ENCODE measurements around the gene ENHO. TPM values are rescaled to one million over a fixed set of nuclear protein-coding genes. Genes with fewer than 3 reads are reported as not detected.

The ENHO gene
- 1 to 10 TPM; 1.2 to 1.3 TPM for total RNA-seq

DNA sequence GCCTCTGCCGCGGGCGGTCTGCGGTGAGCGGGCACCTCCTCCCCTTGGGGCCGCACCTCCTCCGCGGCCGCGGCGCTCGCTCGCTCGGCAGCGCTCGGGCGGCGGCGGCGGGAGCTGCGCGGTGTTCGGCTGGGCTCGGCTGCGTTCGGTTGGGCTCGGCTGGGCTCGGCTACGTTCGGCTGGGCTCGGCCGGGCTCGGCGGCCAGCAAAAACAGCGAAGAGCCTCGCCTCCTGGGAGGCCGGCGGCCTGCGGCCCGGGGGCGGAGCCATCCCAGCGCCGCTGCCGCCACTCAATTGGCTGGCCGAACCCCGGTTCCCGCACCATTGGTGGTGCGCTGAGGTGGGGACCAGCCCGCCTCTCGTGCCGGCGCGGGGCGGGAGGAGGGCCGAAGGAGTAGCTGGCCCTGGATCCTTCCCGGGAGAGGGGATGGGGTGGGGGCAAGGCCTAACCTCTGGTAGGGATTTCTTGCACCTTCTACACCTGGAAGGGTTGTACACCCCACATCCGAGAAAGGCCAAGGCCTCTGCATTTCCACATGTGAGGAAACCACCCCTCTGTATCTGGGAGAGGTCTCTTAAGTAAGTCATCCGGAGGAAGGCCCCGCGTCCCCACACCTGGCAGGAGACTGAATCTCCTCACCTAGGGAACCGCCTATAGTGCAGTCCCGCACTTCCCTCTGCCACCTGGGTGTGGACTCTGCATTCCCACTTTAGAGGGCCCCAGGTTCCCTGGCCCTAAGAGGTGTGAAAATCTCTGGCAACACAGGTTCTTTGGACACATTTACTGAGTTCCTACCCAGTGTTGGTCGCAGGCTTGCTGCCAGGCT lies at the start of gene ENHO:
ENHO (minus strand) TSS at position 20 of the 827 bp plus-strand sequence. CDS start 1,295 bp downstream, outside the sequence.
- no peak within 1 kb of the TSS for H3K27ac ChIP-seq
- DNase-seq: peak; percentile 87

DNA sequence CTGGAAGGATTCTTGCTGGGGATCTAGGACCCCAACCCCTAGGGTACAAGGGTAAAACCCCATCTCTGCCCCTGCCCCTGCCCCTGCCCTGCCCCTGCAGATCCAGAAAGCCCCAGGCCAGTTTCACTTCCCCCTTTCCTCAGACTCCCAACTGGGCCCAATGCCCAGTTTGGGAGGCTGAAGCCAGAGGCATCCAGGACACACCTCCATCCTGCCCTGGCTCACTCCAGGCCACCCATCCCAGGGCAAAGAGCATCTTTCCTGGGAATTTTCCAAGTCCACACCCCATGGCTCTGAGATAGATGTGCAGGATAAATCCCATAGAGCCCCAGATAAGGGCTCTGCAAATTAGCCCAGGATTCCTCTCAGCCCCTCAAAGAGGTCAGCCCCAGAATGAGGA lies 49.3 kb upstream of the ENHO start:
- intact Hi-C loops (cut with DNase I): no loop called here
- Histone ChIP-seq H3K4me3 (no peak overlapping the region), H3K27ac (no peak overlapping the region), H3K36me3 (no peaks in the 10 kb centered on the region), H3K9me3 (no peaks in the 10 kb centered on the region), H3K4me1 (no peaks in the 10 kb centered on the region), H3K27me3 (peaks cover 11% of the 10 kb centered on the region), H3K9ac (ENCODE audit: low read depth in 2 of 2, low read length in 2 of 2) (no peak overlapping the region)
- peak; percentile 89 for DNase-seq
- TF ChIP-seq, protein P1, sequence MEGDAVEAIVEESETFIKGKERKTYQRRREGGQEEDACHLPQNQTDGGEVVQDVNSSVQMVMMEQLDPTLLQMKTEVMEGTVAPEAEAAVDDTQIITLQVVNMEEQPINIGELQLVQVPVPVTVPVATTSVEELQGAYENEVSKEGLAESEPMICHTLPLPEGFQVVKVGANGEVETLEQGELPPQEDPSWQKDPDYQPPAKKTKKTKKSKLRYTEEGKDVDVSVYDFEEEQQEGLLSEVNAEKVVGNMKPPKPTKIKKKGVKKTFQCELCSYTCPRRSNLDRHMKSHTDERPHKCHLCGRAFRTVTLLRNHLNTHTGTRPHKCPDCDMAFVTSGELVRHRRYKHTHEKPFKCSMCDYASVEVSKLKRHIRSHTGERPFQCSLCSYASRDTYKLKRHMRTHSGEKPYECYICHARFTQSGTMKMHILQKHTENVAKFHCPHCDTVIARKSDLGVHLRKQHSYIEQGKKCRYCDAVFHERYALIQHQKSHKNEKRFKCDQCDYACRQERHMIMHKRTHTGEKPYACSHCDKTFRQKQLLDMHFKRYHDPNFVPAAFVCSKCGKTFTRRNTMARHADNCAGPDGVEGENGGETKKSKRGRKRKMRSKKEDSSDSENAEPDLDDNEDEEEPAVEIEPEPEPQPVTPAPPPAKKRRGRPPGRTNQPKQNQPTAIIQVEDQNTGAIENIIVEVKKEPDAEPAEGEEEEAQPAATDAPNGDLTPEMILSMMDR (IDR thresholded peaks at IDR 0.05): no peak

More for the DNA sequence above, at the start of gene ENHO:
- TF ChIP-seq, protein P1 (IDR thresholded peaks at IDR 0.05): no peak
- intact Hi-C loops (cut with DNase I): no loop called here
- Histone ChIP-seq H3K9me3 (no peaks in the 10 kb centered on the region), H3K4me1 (peaks cover 3% of the 10 kb centered on the region), H3K36me3 (no peaks in the 10 kb centered on the region), H3K27me3 (no peaks in the 10 kb centered on the region), H3K4me3 (peak within 1 kb of the TSS; percentile 25), H3K9ac (ENCODE audit: low read depth in 2 of 2, low read length in 2 of 2) (peak within 1 kb of the TSS; percentile 56 to 70)

DNA sequence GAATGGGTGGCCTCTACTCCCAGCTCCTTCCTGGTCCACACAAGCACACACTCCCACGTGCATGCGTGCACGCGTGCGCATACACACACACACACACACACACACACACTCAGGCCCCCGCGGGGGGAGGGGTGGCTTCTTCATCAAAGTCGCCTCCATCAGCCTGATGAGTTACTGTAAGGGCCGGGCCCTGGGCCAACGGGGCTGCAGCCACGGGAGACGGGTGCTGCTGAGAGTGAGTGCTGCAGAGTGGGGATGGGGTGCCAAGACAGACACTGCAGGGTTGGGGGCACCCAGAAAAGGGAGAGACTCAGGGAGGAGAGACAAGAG lies 48.7 kb upstream of the ENHO start:
- no peaks in the 10 kb centered on the region for H3K36me3 ChIP-seq
- H3K4me3 ChIP-seq: no peak overlapping the region
- TF ChIP-seq, protein P1 (IDR thresholded peaks at IDR 0.05): no peak
- DNase-seq: peak; percentile 29
- intact Hi-C loops (cut with DNase I): no loop called here
- H3K4me1 ChIP-seq: no peaks in the 10 kb centered on the region
- H3K9ac ChIP-seq (ENCODE audit: low read depth in 2 of 2, low read length in 2 of 2): no peak overlapping the region
- H3K9me3 ChIP-seq: no peaks in the 10 kb centered on the region
- no peak overlapping the region for H3K27ac ChIP-seq
- H3K27me3 ChIP-seq: peaks cover 5% of the 10 kb centered on the region

DNA sequence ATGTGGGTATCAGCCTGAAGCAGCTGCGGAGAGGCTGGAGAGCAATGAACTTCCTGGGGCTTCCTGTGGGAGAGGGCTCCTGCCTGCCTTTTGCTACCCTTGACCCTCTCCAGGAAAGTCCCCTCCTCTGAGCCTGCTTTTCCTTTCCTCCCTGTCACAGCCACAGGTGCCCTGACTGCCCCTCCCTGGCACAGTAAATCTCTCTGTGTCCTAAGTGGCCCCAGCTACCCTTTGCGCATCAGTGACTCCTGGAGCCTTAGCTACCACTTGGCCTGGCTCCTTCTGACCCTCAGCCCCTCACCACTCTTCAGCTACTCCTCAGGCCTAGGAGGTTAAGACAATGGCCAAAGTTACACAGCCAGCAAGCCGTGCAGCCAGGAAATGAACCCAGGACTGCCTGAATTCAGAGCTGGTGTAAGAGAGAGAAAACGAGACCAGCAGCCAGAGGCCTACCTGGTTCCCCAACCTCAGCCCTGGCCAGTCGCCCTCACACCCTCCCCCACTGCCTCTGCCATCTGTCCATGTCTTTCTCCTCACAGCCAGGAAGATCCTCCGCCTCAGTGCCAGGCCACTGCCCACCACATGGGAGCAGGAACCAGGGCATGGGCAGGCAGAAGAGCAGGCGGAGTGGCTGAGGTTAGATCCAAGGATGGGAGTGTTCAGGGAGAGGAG lies 48.2 kb upstream of the ENHO start:
- Histone ChIP-seq H3K27me3 (peaks cover 4% of the 10 kb centered on the region), H3K9ac (ENCODE audit: low read depth in 2 of 2, low read length in 2 of 2) (no peak overlapping the region), H3K4me1 (no peaks in the 10 kb centered on the region), H3K36me3 (no peaks in the 10 kb centered on the region), H3K4me3 (no peak overlapping the region), H3K27ac (no peak overlapping the region), H3K9me3 (no peaks in the 10 kb centered on the region)
- intact Hi-C loops (cut with DNase I): no loop called here
- DNase-seq: no peak
- TF ChIP-seq, protein P1 (IDR thresholded peaks at IDR 0.05): no peak

DNA sequence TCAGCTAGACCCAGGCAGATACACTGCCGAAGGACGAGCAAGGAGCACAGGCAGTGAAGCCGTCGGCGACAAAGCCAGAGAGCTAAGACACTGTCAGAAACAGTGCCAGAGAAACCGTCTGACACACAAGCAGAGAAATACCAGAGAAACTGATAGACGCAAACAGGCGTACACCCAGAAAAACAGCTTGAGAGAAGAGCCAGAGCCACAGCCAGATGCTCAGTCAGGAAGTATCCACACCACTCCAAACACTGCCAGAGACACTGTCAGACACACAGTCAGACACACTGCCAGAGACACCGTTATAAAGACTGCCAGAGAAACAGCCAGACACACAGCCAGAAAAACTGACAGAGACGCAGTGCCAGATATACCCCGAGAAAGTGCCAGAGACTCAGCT lies 47.6 kb upstream of the ENHO start:
- no peak for DNase-seq
- Histone ChIP-seq H3K9me3 (no peaks in the 10 kb centered on the region), H3K36me3 (no peaks in the 10 kb centered on the region), H3K4me1 (no peaks in the 10 kb centered on the region), H3K9ac (ENCODE audit: low read depth in 2 of 2, low read length in 2 of 2) (no peak overlapping the region), H3K4me3 (no peak overlapping the region), H3K27ac (no peak overlapping the region), H3K27me3 (no peaks in the 10 kb centered on the region)
- TF ChIP-seq, protein P1 (IDR thresholded peaks at IDR 0.05): no peak
- intact Hi-C loops (cut with DNase I): no loop called here

All from colonic mucosa (tissue), 4 donors.